ENCODE data around the gene ARID3C.

ARID3C gene

GRCh38 chr9:34592895-34593601 lies 35.8 kb downstream of the ARID3C start:
- DNase-seq = no peak

- DNase-seq = no peak
These were observed 36.7 kb downstream of the ARID3C start for GRCh38 chr9:34591917-34592866.

DNA sequence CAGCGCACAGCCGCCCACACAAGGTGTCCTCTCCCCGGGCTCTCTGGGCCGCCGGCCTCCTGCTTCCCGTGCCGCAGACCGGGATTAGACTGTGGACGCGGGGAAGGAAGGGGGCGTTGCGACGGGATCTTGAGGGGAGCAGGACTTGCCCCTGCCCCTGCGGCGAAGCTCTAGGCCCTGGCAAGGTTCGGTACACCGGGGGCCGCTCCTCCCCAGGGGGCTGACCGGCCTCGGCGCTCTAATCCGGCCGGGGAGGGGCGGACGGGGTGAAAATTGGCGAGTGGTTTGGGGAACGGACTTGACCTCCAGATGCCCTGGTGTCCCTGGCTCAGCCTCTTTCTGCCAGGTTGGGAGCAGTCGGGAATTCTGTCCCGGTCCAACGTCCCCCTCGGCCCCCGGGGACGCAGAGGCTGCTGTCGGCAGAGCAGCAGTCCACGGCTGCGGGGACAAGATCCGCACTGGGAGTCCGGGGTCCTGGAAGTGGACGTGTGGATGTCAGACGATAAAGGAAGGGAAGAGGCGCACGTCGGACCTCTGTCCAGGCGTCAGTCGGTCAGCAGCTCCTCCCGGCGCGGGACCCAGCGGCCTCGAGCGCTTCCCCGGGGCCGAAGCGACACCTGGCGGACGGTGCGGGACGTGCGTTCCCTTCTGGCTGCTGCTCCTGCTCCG lies 37.5 kb downstream of the ARID3C start:
- DNase-seq = peak; percentile 21 to 40

- no peak for DNase-seq
These were observed 38.3 kb downstream of the ARID3C start for GRCh38 chr9:34590381-34591247.

DNA sequence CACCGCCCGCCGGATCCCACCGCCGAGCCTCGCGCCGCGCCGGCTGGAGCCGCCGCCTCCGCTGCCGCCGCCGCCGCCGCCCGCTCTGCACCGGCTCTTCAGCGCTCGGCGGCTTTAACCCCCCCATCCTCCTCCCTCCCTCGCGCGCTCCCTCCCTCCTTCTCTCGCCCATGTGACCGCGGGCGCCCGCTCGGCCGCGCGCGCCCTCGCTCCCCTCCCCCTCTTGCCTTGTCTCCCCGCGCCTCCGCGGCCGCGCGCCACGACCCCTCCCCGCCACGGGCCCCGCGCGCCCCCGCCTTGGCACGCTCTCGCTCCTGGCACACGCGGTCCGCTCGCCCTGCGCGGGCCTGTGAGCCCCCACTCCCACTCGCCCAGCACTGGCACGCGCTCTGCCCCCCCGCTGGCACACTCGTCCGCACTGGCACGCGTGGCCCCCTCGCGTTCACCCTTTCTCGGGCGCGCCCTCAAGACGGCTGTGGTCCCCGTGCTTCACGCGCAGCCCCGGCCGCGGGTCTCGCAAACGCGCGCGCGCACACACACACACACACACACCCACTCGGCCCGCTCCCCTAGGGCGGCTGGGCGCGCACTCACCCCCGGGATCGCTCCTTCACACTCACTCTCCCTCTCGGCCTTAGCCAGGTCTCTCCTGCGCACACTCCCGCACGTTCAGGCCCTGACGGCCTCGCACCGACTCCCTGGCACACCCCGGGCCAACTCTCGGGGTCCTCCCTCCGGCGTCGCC lies 39.1 kb downstream of the ARID3C start, which contains the start of gene CNTFR:
CNTFR (minus strand) TSS at position 89 of the 745 bp plus-strand sequence. CDS start 20,743 bp downstream, outside the sequence.
- no peak for DNase-seq

DNA sequence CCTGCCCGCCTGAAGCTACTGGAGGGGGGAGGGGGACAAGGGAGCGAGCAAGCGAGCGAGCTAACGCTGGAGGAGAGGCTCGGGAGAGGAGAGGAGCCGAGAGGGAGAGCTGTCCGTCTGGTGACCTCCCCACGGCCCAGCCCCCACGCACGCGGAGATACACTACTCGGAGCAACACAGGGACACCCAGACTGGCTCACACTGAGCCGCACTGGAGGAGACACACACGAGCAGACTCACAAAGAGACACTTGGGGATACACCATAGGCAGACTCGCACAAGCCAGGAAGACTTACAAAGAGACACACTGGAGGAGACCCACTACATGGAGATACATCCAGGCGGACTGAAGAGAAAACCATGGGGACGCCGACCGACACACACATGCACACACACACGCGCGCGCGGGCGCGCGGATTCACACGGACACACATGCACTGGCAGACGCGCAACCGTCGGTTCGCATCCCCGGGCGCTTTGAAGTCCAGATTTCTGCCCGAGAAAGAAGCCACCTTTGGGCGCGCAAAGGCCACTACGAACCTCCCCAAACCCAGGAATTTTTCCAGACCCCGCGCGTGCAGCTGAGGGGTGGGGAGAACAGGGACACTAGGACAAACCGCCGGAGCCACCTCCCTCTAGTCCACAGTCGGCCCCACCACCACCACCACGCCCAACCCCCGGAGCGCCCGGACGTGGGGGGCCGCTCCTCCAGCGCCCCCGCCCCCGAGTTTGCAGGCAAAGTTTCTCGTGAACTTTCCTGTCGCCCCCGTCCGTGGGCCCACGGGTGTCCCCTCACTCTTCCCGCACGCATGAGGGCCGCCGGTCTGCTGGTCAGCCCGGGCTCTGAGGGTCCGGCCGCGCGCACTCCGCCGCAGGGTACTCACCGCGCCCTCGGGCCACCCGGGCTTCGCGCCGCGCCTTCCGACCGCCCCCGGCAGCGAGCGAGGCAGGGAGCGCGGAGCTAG lies 39.9 kb downstream of the ARID3C start:
- DNase-seq = no peak

DNA sequence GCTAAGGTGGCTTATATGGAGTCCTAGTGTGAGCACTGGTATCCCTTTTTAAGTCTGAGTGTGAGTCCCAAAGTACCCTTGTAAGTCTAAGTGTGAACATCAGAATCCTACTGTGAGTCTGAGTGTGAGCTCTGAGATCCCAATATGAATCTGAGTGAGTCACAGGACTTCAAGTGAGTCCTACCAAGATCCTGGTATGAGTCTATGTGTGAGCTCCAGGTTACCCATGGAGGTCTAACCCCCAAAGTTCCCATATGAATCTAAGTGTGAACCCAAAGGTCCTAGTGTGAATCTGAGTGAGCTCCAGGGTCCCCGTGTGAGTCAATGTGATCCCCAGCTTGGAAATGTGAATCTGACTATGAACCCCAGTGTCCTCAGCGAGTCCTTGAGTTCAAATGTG lies 41.6 kb downstream of the ARID3C start:
- no peak for DNase-seq

GRCh38 chr9:34585946-34586669 lies 42.8 kb downstream of the ARID3C start:
- no peak for DNase-seq

GRCh38 chr9:34584970-34585369 lies 43.9 kb downstream of the ARID3C start:
- no peak for DNase-seq

DNA sequence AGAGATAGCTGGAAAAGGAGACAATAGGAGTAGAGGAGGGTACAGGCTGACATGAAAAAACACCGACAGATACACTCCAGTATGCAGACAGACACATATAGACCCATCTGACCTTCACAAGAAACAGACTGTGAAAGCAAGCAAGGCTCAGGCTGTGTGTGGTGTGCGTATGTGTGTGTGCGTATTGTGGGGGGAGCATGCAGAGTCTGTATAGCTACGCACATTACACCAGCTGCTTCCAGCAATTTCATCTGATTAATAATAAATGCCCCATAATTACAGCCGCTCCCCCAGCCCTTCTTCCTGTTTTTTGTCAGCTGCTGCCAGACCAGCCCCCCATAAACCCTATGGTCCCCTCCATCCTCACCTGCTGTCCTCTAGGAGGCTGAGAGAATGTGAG lies 46.1 kb downstream of the ARID3C start:
- no peak for DNase-seq

DNA sequence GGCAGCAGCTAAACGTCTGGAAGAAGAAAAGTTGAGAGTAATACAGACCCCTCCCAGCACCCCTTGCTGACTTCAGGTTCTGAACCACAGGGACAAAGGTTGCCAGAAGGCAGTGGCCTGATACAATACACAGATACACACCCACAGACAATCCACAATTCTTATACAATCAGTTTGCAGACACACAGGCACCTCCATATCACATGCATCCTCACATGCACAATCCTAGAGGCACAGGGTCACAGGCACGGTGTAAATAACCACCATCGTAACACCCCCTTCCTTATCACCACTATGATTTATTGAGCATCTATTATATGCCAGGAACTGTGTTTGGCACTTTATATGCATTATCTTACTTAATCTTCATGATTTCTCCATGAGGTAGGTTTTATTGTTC lies 47.5 kb downstream of the ARID3C start:
- no peak for DNase-seq

- DNase-seq = no peak
These were observed 48.5 kb downstream of the ARID3C start for GRCh38 chr9:34580358-34580757.

- DNase-seq = no peak
These were observed 49.1 kb downstream of the ARID3C start for GRCh38 chr9:34579808-34580163.

DNA sequence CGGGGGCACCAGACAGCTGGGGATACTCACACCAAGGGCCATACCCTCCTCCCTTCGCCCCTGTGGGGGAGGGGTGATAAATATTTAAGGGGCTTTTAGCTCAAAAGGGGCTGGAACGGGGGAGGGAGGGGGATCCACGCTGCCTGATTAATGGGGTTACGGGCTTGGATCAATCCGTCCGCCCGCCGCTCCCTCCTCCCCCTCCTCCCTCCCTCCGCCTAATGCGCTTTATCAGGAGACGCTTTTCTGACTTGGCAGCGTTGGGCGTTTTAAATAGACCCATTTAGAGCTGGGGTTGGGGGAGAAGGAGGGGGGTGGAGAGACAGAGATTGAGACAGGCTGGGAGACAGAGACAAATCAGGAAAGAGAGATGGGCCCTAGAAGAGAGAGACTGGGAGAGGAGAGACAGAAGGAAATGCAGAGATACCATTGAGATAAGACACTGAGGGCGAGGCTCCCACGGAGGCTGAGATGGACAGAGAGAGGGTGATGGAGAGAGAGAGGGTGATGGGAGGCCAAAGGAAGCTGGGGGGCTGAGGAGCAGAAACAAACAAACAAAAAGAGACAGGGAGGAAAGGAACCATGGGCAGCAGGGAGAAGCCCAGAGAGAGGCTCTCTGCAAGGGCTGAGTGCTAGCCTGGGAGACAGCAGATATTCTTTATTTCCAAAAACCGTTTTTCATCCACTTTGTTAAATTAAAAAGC lies 49.6 kb downstream of the ARID3C start:
- DNase-seq = no peak

DNA sequence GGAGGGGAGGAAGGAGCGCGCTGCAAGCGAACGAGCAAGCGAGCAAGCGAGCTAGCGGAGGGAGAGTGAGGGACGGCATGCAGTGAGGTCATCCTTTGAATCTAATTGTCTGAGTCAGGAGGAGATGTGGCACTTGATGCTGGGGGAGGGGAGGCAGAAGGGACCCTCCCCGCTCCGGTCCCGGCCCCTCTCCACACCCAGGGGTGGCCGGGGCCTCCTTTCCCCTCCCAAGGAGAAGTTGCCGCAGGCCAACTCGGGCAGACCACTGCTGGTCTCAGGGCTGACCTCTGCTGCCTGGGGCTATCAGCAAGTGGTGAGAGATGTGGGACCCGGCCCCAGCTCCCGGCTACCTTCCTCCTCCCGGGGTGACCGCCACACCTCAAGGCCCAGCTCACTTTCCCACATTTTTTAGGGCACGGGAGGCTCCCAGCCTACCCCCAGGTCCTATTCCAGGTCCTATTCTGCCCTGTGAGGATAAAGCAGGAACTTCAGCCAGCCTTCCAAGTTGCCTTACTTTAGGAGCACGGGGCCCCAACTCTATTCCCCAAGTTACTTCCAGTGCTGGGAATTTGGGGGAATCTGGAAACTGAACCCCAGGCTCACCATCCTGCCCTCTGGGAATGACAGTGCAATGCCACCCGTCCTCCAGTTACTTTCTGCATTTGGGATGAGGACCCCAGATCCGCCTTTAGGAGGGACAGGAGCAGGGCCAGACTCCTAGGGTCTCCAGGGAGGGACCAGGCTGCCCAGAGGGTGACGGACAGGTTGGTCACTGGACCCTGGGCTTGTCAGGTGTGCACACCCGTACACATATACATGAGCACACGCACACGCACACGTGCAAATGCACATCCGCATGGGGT lies 50.4 kb downstream of the ARID3C start:
- DNase-seq = no peak

DNA sequence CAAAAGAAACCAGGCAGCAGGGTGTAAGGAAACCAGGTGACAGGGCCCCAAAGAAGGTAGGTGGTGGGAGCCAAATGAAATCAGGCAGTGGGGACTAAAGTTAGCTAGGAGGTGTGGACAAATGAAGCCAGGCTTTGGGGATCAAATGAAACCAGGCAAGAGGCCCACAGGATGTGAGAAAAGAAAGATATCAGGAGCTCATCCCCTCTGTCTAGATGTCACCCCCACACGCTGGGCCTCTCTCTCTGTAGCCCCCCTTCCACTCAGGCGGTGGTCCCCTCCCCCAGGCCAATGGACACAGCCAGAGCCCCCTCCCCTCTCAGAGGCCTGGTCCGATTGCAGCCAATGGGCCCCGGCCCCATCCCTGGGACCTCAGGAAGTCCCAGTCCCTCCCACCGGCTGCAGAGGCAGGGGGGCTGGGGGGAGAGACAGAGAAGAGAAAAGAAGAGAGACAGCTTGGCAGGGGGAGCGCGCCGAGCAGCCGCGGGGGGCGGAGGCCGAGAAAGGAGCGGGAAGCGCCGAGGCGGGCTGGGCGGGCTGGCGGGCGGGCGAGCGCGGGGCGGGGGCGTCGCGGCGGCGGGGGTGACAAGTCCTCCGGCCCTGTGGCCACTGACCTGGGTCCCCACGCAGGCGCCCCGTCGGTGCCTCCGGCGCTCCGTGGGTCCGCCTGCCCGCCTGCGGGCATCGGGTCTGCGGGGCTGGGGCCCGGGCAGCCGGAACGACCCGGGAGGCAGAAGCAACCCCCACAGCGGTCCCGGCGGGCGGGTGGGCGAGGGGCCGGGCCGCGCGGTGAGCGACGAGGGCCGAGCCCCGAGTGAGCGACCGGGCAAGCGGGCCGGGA lies 51.2 kb downstream of the ARID3C start:
- no peak for DNase-seq

Measured in AML-193 (cell line).